ENCODE results near the gene MAGI1. TPM values are rescaled to one million over a fixed set of nuclear protein-coding genes. Genes with fewer than 3 reads are reported as not detected.

The MAGI1 gene
- total RNA-seq, 4 donors from 2014 or later: 7.6 to 42.9 (median 37.0) TPM

- H3K36me3 ChIP-seq: no peaks in the 10 kb centered on the region
- H3K4me3 ChIP-seq: no peak overlapping the region
- H3K9me3 ChIP-seq: no peaks in the 10 kb centered on the region
- TF ChIP-seq POLR2A (IDR thresholded peaks at IDR 0.05) (no peak), CTCF (IDR thresholded peaks at IDR 0.05) (no peak)
- no peak overlapping the region for H3K27ac ChIP-seq
- H3K27me3 ChIP-seq: no peaks in the 10 kb centered on the region
- DNase-seq: no peak
- intact Hi-C loops (cut with DNase I; ENCODE audit: low total_unique reads): no loop called here
- H3K4me1 ChIP-seq: no peaks in the 10 kb centered on the region
Measured at GRCh38 chr3:65664446-65664845, 374.3 kb downstream of the MAGI1 start.

GRCh38 chr3:65662095-65662494 lies 376.6 kb downstream of the MAGI1 start:
- H3K4me1 ChIP-seq: no peaks in the 10 kb centered on the region
- intact Hi-C loops (cut with DNase I; ENCODE audit: low total_unique reads): no loop called here
- H3K4me3 ChIP-seq: no peak overlapping the region
- TF ChIP-seq POLR2A (IDR thresholded peaks at IDR 0.05) (no peak), CTCF (IDR thresholded peaks at IDR 0.05) (no peak)
- H3K36me3 ChIP-seq: no peaks in the 10 kb centered on the region
- no peak overlapping the region for H3K27ac ChIP-seq
- H3K27me3 ChIP-seq: no peaks in the 10 kb centered on the region
- no peaks in the 10 kb centered on the region for H3K9me3 ChIP-seq
- DNase-seq: no peak

- Histone ChIP-seq H3K27me3 (no peaks in the 10 kb centered on the region), H3K36me3 (no peaks in the 10 kb centered on the region), H3K4me3 (no peak overlapping the region), H3K27ac (no peak overlapping the region), H3K4me1 (no peaks in the 10 kb centered on the region), H3K9me3 (no peaks in the 10 kb centered on the region)
- no peak for DNase-seq
- TF ChIP-seq POLR2A (IDR thresholded peaks at IDR 0.05): no peak
- TF ChIP-seq CTCF (IDR thresholded peaks at IDR 0.05): no peak
- intact Hi-C loops (cut with DNase I; ENCODE audit: low total_unique reads): no loop called here
Measured at GRCh38 chr3:65660000-65660598, 378.6 kb downstream of the MAGI1 start.

GRCh38 chr3:65659396-65659795 lies 379.3 kb downstream of the MAGI1 start:
- DNase-seq: no peak
- H3K4me1 ChIP-seq: no peaks in the 10 kb centered on the region
- no peak overlapping the region for H3K4me3 ChIP-seq
- no peaks in the 10 kb centered on the region for H3K9me3 ChIP-seq
- no peaks in the 10 kb centered on the region for H3K27me3 ChIP-seq
- no peaks in the 10 kb centered on the region for H3K36me3 ChIP-seq
- intact Hi-C loops (cut with DNase I; ENCODE audit: low total_unique reads): no loop called here
- TF ChIP-seq POLR2A (IDR thresholded peaks at IDR 0.05): no peak
- no peak for TF ChIP-seq CTCF (IDR thresholded peaks at IDR 0.05)
- H3K27ac ChIP-seq: peak overlapping the region in 1 of 2 donors; percentile 37

- TF ChIP-seq POLR2A (IDR thresholded peaks at IDR 0.05) (no peak), CTCF (IDR thresholded peaks at IDR 0.05) (no peak)
- H3K4me3 ChIP-seq: no peak overlapping the region
- no peak overlapping the region for H3K27ac ChIP-seq
- no peaks in the 10 kb centered on the region for H3K36me3 ChIP-seq
- H3K4me1 ChIP-seq: no peaks in the 10 kb centered on the region
- H3K27me3 ChIP-seq: no peaks in the 10 kb centered on the region
- intact Hi-C loops (cut with DNase I; ENCODE audit: low total_unique reads): no loop called here
- no peak for DNase-seq
- no peaks in the 10 kb centered on the region for H3K9me3 ChIP-seq
Measured at GRCh38 chr3:65658401-65658800, 380.3 kb downstream of the MAGI1 start.

All from uterus (tissue), 4 donors.